ENCODE data around the gene GNL2.

DNA sequence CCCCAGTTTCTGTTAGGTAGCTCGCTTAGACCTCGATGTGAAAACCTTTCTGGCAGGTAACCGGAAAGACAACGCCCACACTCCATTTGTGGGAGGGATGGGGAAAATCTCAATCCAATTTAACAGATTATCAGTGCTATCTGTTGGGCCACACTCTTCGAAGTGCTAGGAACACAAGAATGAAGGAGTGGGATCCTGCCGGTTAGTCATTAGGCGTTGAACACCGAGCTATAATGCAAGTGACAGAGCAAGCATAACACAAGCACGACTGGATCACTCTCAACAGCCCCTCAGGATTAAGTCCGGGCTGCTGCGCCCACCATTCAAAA lies 42.2 kb downstream of the GNL2 start:
- TF ChIP-seq POLR2A (IDR thresholded peaks at IDR 0.05; ENCODE audit: low read length) (no peak), GATA1 (IDR thresholded peaks at IDR 0.05; ENCODE audit: low read depth, low read length) (no peak)

Data from erythroblast (primary cell).